ENCODE data around the gene RAB40B. TPM values are rescaled to one million over a fixed set of nuclear protein-coding genes. Genes with fewer than 3 reads are reported as not detected.

RAB40B gene
- total RNA-seq, 2 donors from 2014 or later: 23.8 to 34.9 TPM

DNA sequence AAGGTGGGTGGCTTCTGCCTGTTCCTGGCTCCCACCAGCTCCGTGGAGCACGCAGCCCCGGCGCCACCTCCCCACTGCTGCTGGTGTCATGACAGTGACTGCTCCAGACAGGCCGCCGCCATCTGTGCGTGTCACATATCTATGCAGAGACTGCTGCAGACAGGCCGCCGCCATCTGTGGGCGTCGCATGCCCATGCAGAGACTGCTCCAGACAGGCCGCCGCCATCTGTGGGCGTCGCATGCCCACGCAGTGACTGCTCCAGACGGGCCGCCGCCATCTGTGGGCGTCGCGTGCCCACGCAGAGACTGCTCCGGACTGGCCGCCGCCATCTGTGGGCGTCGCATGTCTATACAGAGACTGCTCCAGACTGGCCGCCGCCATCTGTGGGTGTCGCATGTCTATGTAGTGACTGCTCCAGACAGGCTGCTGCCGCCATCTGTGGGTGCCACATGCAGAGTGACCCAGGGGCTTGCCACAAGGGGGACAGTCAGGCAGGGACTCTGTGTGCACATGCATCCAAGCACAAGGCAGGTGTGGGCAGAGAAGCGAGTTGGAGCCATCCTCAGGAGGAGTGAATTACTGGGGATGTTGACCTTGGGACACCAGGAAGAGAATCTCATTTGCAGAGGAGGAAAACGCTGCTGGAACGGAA lies 14.7 kb upstream of the RAB40B start:
- no peak for DNase-seq (ENCODE audit: low spot score)
- no peak for TF ChIP-seq POLR2AphosphoS5 (IDR thresholded peaks at IDR 0.05)
- no peak for TF ChIP-seq POLR2A (IDR thresholded peaks at IDR 0.05)
- TF ChIP-seq, protein P1, sequence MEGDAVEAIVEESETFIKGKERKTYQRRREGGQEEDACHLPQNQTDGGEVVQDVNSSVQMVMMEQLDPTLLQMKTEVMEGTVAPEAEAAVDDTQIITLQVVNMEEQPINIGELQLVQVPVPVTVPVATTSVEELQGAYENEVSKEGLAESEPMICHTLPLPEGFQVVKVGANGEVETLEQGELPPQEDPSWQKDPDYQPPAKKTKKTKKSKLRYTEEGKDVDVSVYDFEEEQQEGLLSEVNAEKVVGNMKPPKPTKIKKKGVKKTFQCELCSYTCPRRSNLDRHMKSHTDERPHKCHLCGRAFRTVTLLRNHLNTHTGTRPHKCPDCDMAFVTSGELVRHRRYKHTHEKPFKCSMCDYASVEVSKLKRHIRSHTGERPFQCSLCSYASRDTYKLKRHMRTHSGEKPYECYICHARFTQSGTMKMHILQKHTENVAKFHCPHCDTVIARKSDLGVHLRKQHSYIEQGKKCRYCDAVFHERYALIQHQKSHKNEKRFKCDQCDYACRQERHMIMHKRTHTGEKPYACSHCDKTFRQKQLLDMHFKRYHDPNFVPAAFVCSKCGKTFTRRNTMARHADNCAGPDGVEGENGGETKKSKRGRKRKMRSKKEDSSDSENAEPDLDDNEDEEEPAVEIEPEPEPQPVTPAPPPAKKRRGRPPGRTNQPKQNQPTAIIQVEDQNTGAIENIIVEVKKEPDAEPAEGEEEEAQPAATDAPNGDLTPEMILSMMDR (IDR thresholded peaks at IDR 0.05): no peak
- Histone ChIP-seq H3K4me1 (replicated peaks) (peaks cover 7% of the 10 kb centered on the region), H3K36me3 (no peaks in the 10 kb centered on the region), H3K9me3 (no peaks in the 10 kb centered on the region), H3K27me3 (replicated peaks; ENCODE audit: insufficient read depth) (no peaks in the 10 kb centered on the region), H3K4me3 (no peak overlapping the region), H3K27ac (no peak overlapping the region)
- intact Hi-C loops (cut with DNase I): no loop called here
- WGBS: 91% methylated on average over 33 of the region's 35 CpGs

DNA sequence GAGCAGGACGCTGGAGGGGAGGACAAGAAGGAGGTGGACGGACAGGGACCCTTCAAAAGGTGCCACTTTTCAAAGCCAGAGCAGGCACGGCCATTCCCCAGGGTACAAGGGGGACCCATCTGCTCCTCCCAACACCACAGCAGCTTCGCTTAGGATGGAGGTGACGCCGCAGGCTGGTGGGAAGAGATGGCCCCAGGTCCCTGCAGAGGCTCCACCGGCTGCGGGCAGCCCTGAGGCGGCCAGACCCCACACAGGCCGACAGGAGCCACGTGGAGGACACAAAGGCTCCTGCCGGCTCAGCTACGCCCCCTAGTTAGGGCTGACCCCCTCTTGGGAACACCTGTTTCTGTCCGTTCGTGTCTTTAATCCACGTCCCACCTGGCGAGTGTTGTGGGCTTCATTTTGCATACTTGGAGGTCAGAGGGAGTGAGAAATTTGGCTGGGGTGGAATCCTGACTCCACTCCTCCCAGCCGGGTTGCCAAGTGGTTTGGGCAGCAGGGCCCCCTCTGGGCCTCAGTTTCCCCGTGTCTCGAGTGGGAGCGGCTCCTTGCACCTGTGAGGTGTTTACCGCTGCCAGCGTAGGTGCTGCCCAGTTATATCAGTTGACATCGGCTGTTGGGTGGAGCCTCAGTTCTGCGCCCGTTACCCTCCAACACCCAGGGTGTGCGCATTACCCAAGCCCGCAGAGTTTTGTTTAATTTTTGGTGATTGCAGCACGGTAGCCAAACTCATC lies 12.2 kb upstream of the RAB40B start:
- intact Hi-C loops (cut with DNase I): no loop called here

DNA sequence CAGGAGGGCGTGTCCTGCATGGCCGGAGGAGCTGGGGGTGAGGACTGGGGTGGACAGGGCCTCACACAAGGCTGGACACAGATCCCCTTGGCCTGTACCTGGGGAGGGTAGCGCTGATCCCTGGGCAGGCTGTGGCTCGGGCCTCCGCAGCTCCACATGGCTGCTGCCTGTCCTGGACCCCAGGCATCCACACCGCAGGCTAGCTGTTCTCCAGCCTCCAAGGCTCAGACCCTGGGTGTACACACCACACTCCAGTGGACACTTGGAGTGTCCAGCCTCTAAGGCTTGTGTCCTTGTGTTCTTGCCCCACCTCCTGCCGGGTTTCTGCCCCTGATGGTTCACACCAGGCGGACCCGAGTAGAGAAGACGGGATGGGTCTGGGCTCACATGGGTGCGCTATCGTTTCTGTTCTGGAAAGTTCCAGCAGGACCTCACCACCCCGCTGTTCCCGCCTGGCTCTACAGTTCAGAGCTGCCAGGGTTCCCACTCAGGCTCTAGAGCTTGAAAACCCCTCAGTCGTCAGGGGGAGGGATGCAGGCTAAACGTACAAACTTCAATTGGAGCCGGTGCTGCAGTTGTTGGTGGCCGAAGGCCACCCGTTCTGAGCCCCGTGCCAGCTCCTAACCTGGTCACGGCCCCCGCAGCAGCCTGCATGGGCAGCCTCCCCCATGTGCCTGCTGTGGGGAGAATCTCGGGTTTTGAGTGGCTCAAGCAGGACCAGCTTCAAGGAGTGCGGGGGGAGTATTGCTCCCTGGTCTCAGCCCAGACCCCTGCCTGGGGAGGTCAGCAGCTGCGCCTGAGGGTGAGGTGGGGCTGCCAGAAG lies 11.4 kb upstream of the RAB40B start:
- Histone ChIP-seq H3K4me3 (no peak overlapping the region), H3K36me3 (no peaks in the 10 kb centered on the region), H3K4me1 (replicated peaks) (no peaks in the 10 kb centered on the region), H3K9me3 (no peaks in the 10 kb centered on the region), H3K27ac (no peak overlapping the region), H3K27me3 (replicated peaks; ENCODE audit: insufficient read depth) (no peaks in the 10 kb centered on the region)
- TF ChIP-seq, protein P1 (IDR thresholded peaks at IDR 0.05): no peak
- WGBS: 86% methylated on average over 23 of the region's 25 CpGs
- intact Hi-C loops (cut with DNase I): no loop called here
- DNase-seq (ENCODE audit: low spot score): no peak

More for the DNA sequence above, 12.2 kb upstream of the RAB40B start:
- no peak for DNase-seq (ENCODE audit: low spot score)
- Histone ChIP-seq H3K36me3 (no peaks in the 10 kb centered on the region), H3K9me3 (no peaks in the 10 kb centered on the region), H3K4me1 (replicated peaks) (no peaks in the 10 kb centered on the region), H3K27ac (no peak overlapping the region), H3K27me3 (replicated peaks; ENCODE audit: insufficient read depth) (no peaks in the 10 kb centered on the region), H3K4me3 (no peak overlapping the region)
- WGBS: 73% methylated on average over 29 of the region's 29 CpGs
- TF ChIP-seq, protein P1 (IDR thresholded peaks at IDR 0.05): no peak

DNA sequence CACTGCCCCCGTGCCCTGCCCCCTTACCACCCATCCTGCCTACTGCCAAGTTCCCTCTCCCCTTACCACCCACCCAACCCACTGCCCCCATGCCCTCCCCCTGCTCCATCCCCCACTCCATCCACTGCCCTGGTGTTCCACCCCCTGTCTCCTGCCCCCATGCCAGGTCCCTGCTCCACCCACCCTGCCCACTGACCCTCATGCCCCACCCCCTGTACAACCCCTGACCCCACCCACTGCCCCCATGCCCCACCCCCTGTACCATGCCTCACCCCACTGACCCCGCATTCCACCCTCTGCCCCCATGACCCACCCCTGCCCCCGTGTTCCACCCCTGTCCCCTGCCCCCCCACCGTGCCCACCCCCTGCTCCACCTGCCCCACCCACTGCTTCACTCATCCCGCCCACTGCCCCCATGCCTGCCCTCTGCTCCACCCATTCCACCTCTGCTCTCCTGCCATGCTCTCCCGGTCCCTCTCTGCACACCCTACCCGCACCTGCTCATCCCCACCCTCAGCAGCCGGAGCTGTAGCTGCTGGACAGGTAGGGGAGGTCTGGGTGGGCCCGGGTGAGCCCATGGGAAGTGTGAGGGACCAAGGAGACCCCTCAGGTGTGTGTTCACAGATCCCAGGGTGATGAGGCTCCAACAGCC lies 10.7 kb upstream of the RAB40B start:
- Histone ChIP-seq H3K27ac (no peak overlapping the region), H3K4me3 (no peak overlapping the region), H3K4me1 (replicated peaks) (no peaks in the 10 kb centered on the region), H3K36me3 (no peaks in the 10 kb centered on the region), H3K9me3 (no peaks in the 10 kb centered on the region), H3K27me3 (replicated peaks; ENCODE audit: insufficient read depth) (no peaks in the 10 kb centered on the region)
- intact Hi-C loops (cut with DNase I): no loop called here
- TF ChIP-seq POLR2A (IDR thresholded peaks at IDR 0.05): no peak
- TF ChIP-seq POLR2AphosphoS5 (IDR thresholded peaks at IDR 0.05): no peak
- TF ChIP-seq, protein P1 (IDR thresholded peaks at IDR 0.05): no peak
- no peak for DNase-seq (ENCODE audit: low spot score)
- 68% methylated on average over 6 of the region's 9 CpGs for WGBS

Data from prostate gland (tissue), 2 donors.